ENCODE data around the gene TMEM132E. TPM values are rescaled to one million over a fixed set of nuclear protein-coding genes. Genes with fewer than 3 reads are reported as not detected.

The TMEM132E gene, protein sequence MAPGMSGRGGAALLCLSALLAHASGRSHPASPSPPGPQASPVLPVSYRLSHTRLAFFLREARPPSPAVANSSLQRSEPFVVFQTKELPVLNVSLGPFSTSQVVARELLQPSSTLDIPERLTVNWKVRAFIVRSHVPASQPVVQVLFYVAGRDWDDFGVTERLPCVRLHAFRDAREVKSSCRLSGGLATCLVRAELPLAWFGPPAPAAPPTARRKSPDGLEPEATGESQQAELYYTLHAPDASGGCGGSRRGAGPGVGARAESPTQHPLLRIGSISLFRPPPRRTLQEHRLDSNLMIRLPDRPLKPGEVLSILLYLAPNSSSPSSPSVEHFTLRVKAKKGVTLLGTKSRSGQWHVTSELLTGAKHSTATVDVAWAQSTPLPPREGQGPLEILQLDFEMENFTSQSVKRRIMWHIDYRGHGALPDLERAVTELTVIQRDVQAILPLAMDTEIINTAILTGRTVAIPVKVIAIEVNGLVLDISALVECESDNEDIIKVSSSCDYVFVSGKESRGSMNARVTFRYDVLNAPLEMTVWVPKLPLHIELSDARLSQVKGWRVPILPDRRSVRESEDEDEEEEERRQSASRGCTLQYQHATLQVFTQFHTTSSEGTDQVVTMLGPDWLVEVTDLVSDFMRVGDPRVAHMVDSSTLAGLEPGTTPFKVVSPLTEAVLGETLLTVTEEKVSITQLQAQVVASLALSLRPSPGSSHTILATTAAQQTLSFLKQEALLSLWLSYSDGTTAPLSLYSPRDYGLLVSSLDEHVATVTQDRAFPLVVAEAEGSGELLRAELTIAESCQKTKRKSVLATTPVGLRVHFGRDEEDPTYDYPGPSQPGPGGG (N-terminal part only)
- total RNA-seq (2012; rRNA removed) (not detected in 2 replicates), polyA plus RNA-seq (2012; rRNA removed) (not detected in 2 replicates), Bru-seq, nascent RNA (percentile 3 among the genes with signal in this experiment), BruChase-seq, experiment 1, labeled RNA remaining after a 6-hour chase (percentile 5 among the genes with signal in this experiment), BruChase-seq, experiment 2, labeled RNA remaining after a 2-hour chase (percentile 5 among the genes with signal in this experiment)
- 0.01 TPM in 1 of 2 replicates, not detected in the other for polyA plus RNA-seq (2012; cell fraction: cytosol; rRNA removed)
- 0.01 TPM in 1 of 2 replicates, not detected in the other for polyA plus RNA-seq (2012; cell fraction: nucleus; rRNA removed; ENCODE audit: low replicate concordance)
- long read RNA-seq, result 0 reads

DNA sequence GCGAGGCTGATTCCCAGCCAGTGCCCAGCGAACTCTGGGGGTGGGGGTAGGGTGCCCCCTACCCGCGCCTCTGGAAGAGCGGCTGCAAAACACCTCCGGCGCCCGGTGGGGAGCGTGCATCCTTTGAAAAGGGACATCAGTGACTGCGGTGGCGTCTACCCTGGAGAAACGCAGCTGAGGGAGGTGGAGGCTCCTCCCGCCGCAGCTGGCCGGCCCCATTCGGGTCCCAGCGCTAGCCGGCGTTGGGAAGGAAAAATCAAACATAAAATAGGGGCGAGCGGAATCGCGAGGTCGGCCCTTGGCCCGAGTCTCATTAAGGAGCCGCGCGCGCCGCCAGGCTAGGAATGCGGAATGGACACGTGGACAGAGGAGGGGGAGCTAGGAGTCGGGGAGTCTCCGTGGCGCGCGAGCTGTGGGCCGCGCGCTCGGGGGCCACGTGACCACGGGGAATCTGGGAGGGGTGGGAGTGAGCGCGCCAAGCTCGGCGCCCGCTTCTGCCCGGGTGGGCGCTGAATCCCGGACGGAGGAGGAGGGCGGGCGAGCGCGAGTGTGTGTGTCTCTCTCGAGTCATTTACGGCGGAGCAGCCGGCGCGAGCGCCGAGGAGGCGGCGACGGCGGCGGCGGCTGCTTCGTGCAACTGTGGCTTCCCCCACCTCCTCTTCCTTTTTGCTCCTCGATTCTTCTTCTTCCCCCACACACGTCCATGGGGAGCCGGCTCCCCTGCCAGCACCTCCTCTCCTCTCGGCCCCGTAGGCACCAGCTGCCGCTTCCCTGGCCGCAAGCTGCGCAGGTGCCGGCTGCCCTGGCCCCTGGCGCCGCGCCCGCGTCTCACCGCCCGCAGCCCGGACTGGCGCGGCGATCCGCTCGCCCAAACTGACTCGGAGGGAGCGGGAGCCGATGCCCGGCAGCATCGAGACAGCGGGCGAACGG, at the start of gene TMEM132E:
Gene TMEM132E (plus strand): TSS at position 566 of the 930 bp plus-strand sequence. CDS start 1,495 bp downstream, outside the sequence.
- H3K27ac ChIP-seq (ENCODE audit: insufficient read depth, low read length), result no peak within 1 kb of the TSS
- peak; percentile 57 for ATAC-seq (ENCODE audit: low read depth)
- H3K4ac ChIP-seq (ENCODE audit: low read depth, low read length), result no peak within 1 kb of the TSS
- H3K9ac ChIP-seq (ENCODE audit: low read depth, low read length), result no peak within 1 kb of the TSS
- no peak within 1 kb of the TSS for H4K91ac ChIP-seq (ENCODE audit: insufficient read depth, low read depth, low read length)
- H2AK9ac ChIP-seq (replicated peaks; ENCODE audit: low read depth, low read length, poor library complexity), result peak within 1 kb of the TSS; percentile 24
- dilution Hi-C loops (cut with HindIII; ENCODE audit: low sequenced_read_pairs, unreplicated experiment) (no loop called here), in situ Hi-C loops (cut with MboI; ENCODE audit: low sequenced_read_pairs) (no loop called here), intact Hi-C loops (cut with micrococcal nuclease) (no loop called here)
- ChIA-PET POLR2A (ENCODE audit: unreplicated experiment) (no interaction called here), CTCF (no interaction called here)
- BruUV-seq (replicated peaks), result no TSS peak
- H2BK5ac ChIP-seq (ENCODE audit: low read depth, low read length, poor library complexity, severe bottlenecking), result no peak within 1 kb of the TSS
- no peaks in the 10 kb centered on the region for H3K9me3 ChIP-seq (ENCODE audit: control insufficient read depth, insufficient read depth, low read length)
- H3K18ac ChIP-seq (ENCODE audit: low read depth, low read length), result no peak within 1 kb of the TSS
- H3K9me1 ChIP-seq (ENCODE audit: insufficient read depth, low read length), result no peaks in the 10 kb centered on the region
- TF ChIP-seq, protein P1, sequence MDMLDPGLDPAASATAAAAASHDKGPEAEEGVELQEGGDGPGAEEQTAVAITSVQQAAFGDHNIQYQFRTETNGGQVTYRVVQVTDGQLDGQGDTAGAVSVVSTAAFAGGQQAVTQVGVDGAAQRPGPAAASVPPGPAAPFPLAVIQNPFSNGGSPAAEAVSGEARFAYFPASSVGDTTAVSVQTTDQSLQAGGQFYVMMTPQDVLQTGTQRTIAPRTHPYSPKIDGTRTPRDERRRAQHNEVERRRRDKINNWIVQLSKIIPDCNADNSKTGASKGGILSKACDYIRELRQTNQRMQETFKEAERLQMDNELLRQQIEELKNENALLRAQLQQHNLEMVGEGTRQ (IDR thresholded peaks at IDR 0.05; ENCODE audit: low read depth, low read length), result peak; percentile 77
- no peak for TF ChIP-seq MAZ (IDR thresholded peaks at IDR 0.05; ENCODE audit: borderline replicate concordance, low read depth, low read length)
- no peak for TF ChIP-seq RCOR1 (IDR thresholded peaks at IDR 0.05; ENCODE audit: insufficient replicate concordance, low read length)
- TF ChIP-seq MAFK (IDR thresholded peaks at IDR 0.05; ENCODE audit: low read depth, low read length), result no peak
- TF ChIP-seq RAD21 (IDR thresholded peaks at IDR 0.05; ENCODE audit: low read length), result no peak
- TF ChIP-seq, protein P2, sequence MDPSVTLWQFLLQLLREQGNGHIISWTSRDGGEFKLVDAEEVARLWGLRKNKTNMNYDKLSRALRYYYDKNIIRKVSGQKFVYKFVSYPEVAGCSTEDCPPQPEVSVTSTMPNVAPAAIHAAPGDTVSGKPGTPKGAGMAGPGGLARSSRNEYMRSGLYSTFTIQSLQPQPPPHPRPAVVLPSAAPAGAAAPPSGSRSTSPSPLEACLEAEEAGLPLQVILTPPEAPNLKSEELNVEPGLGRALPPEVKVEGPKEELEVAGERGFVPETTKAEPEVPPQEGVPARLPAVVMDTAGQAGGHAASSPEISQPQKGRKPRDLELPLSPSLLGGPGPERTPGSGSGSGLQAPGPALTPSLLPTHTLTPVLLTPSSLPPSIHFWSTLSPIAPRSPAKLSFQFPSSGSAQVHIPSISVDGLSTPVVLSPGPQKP (IDR thresholded peaks at IDR 0.05; ENCODE audit: borderline replicate concordance, low read depth, low read length), result no peak
- no peak for TF ChIP-seq CHD1 (IDR thresholded peaks at IDR 0.05; ENCODE audit: low read depth, low read length)
- TF ChIP-seq RFX5 (IDR thresholded peaks at IDR 0.05; ENCODE audit: low read depth, low read length), result no peak
- no peak for TF ChIP-seq POLR2A (IDR thresholded peaks at IDR 0.05; ENCODE audit: low read depth, low read length)
- H2AFZ ChIP-seq (replicated peaks; ENCODE audit: low read length, poor library complexity), result peak within 1 kb of the TSS; percentile 81
- peak within 1 kb of the TSS; percentile 68 for H3K4me2 ChIP-seq (ENCODE audit: low read depth, low read length)
- H4K8ac ChIP-seq (ENCODE audit: low read depth in 2 of 2, low read length in 2 of 2), result no peak within 1 kb of the TSS
- H3K27me3 ChIP-seq (ENCODE audit: control insufficient read depth, insufficient read depth, low read length), result peaks cover 80% of the 10 kb centered on the region
- H3K23ac ChIP-seq (ENCODE audit: low read depth, low read length), result no peak within 1 kb of the TSS
- H3K36me3 ChIP-seq (ENCODE audit: control insufficient read depth, insufficient read depth, low read length), result no peaks in the 10 kb centered on the region
- peaks cover 2% of the 10 kb centered on the region; the same call in 1 of the 2 replicates for H3K4me1 ChIP-seq (ENCODE audit: control insufficient read depth, insufficient read depth, low read length)
- no peak within 1 kb of the TSS for H4K5ac ChIP-seq (ENCODE audit: low read depth, low read length)
- DNase-seq, result peak; percentile 2
- no peak within 1 kb of the TSS for H3K14ac ChIP-seq (replicated peaks; ENCODE audit: low read depth, low read length)
- peak within 1 kb of the TSS; percentile 39 for H3K4me3 ChIP-seq (ENCODE audit: insufficient read depth, low read depth, low read length)
- H4K20me1 ChIP-seq (ENCODE audit: insufficient read depth, low read length), result no peaks in the 10 kb centered on the region
- H3K79me1 ChIP-seq (ENCODE audit: low read depth in 1 of 2, low read length in 2 of 2), result no peaks in the 10 kb centered on the region
- H2BK20ac ChIP-seq (ENCODE audit: low read depth, low read length), result no peak within 1 kb of the TSS
- no peak within 1 kb of the TSS for H2BK120ac ChIP-seq (ENCODE audit: low read depth, low read length)
- H3K56ac ChIP-seq (ENCODE audit: extremely low read depth, insufficient read depth, low read length), result no peak within 1 kb of the TSS
- no peak within 1 kb of the TSS for H2BK15ac ChIP-seq (ENCODE audit: low read depth, low read length)
- WGBS, 2 experiments (ENCODE audit: extremely low coverage in 2 of 2, insufficient read length in 1 of 2), result 1% methylated on average over 22 of the region's 101 CpGs; no CpG with 5 or more reads in 1 of the 2 experiments
- no peak within 1 kb of the TSS for H2AK5ac ChIP-seq (ENCODE audit: low read depth, low read length)

Measured in IMR-90 (cell line).